Mucosa of descending colon (tissue), 3 donors: Measurements from ENCODE around the gene UBXN4. TPM values are rescaled to one million over a fixed set of nuclear protein-coding genes. Genes with fewer than 3 reads are reported as not detected.

Source experiments
- ATAC-seq: fragments of 200-7000 bp; cut with Tn5 transposase; one replicate; pipeline ENCODE4 v1.9.1; 2020; ENCODE audit warnings: mild to moderate bottlenecking, moderate library complexity
- DNase-seq, 3 donors: peaks; one replicate each; pipeline ENCODE4 v3.0.0-alpha.2; 2020
- H3K36me3 ChIP-seq: fragments of 200-600 bp; one replicate; pipeline ENCODE4 v1.8.0; 2021; ENCODE audit warnings: low read depth, mild to moderate bottlenecking
- H3K4me1 ChIP-seq: fragments of 200-600 bp; one replicate; pipeline ENCODE4 v1.8.0; 2021; ENCODE audit warnings: low read depth, mild to moderate bottlenecking
- H3K4me3 ChIP-seq: fragments of 200-600 bp; one replicate; pipeline ENCODE4 v1.8.0; 2021; ENCODE audit warnings: mild to moderate bottlenecking
- H3K9me3 ChIP-seq: fragments of 200-600 bp; one replicate; pipeline ENCODE4 v1.8.0; 2021; ENCODE audit warnings: mild to moderate bottlenecking
- intact Hi-C, 2 donors: fragments of 100-400 bp; cut with DNase I in 1 of 2; cut with micrococcal nuclease in 1 of 2; formaldehyde crosslinking; loops; one replicate each; pipeline versions ENCODE4 v1.11.0 to v1.11.1; 2022; cut with DNase I, micrococcal nuclease
- total RNA-seq, 3 donors: library from RNA; stranded (reverse); fragmentation: NEBNext Ultra II Directional in 2 of 3; extraction: Animal tissue kit (Norgen Biotek cat#: 25700) in 2 of 3; gene quantifications; one replicate each; pipeline versions ENCODE4 v1.2.1 to v1.2.4, GENCODE V29; 2021 to 2023
- TF ChIP-seq, protein P1 (sequence below): fragments of 200-600 bp; IDR thresholded peaks from one replicate; pipeline ENCODE4 v1.8.0; 2022; ENCODE audit warnings: antibody characterized with exemption, mild to moderate bottlenecking
- donor health status: DM: no; HTN: no; CAD: no; lungs with moderate emphysema.
- donor health status: DM: no; HTN: no; CAD: no.
- donor health status: DM: no; HTN: yes; CAD: no.

Gene UBXN4
- total RNA-seq, 3 donors from 2014 or later: 87.8 to 110 (median 94.9) TPM

DNA sequence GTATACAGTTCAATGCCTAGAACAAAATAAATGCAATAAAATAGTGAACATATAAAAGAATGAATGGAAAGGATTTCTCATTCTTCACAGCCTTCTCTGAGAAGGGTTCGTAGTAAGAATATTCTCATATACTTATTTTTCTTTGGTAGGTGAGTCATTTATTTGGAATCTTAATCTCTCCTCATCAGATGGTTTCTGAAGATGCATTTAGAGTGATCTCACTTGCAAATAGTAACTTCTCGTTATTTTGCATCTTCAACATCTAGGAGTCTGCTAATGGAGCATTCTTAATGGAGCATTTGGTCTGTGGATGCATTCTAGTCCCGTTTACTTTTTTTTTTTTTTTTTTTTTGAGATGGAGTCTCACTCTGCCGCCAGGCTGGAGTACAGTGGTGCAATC, 3.9 kb downstream of the UBXN4 start:
- intact Hi-C loops: no loop called here
- Histone ChIP-seq H3K4me1 (no peaks in the 10 kb centered on the region), H3K4me3 (no peak overlapping the region), H3K9me3 (no peaks in the 10 kb centered on the region), H3K36me3 (peaks cover 15% of the 10 kb centered on the region)
- TF ChIP-seq, protein P1, sequence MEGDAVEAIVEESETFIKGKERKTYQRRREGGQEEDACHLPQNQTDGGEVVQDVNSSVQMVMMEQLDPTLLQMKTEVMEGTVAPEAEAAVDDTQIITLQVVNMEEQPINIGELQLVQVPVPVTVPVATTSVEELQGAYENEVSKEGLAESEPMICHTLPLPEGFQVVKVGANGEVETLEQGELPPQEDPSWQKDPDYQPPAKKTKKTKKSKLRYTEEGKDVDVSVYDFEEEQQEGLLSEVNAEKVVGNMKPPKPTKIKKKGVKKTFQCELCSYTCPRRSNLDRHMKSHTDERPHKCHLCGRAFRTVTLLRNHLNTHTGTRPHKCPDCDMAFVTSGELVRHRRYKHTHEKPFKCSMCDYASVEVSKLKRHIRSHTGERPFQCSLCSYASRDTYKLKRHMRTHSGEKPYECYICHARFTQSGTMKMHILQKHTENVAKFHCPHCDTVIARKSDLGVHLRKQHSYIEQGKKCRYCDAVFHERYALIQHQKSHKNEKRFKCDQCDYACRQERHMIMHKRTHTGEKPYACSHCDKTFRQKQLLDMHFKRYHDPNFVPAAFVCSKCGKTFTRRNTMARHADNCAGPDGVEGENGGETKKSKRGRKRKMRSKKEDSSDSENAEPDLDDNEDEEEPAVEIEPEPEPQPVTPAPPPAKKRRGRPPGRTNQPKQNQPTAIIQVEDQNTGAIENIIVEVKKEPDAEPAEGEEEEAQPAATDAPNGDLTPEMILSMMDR: no peak
- ATAC-seq: no peak
- no peak for DNase-seq

DNA sequence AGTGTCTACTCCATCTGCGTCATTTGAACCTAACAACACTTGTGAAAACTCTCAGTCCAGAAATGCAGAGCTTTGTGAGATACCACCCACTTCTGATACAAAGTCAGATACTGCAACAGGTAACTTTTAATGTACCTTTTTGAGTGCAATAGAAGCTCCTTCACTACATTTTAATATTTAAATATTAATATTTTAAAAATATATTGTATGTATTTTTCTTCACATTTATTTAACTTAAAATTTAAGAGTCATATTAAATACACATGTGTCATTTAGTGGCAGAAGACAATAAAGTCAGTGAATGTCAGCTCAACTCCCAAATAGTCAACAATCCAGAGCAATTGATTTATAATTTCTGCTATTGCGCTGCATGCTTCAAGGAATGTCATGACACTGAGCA, 13.9 kb downstream of the UBXN4 start:
- TF ChIP-seq, protein P1: no peak
- intact Hi-C loops: no loop called here
- Histone ChIP-seq H3K9me3 (peaks cover 13% of the 10 kb centered on the region), H3K36me3 (peaks cover 17% of the 10 kb centered on the region), H3K4me1 (no peaks in the 10 kb centered on the region), H3K4me3 (no peak overlapping the region)
- no peak for DNase-seq
- no peak for ATAC-seq

DNA sequence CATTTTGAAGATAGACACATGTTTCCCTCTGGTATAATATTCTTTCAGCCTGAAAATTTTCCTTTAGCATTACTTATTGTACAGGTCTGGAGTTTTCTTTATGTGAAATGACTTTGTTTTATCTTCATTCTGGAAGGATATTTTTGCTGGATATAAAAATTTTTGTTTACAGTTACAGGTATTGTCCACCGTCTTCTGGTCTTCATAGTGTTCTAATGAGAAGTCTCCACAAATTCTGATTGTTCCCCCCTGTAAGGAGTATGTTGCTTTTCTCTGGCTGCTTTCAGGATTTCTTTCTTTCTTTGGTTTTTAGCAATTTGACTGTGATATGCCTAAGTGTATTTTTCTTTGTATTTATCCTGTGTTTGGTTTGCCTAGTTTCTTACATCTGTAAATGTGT, 15.0 kb downstream of the UBXN4 start:
- H3K9me3 ChIP-seq: peaks cover 13% of the 10 kb centered on the region
- peaks cover 20% of the 10 kb centered on the region for H3K36me3 ChIP-seq
- H3K4me1 ChIP-seq: no peaks in the 10 kb centered on the region
- no peak overlapping the region for H3K4me3 ChIP-seq
- ATAC-seq: no peak
- DNase-seq: no peak
- TF ChIP-seq, protein P1: no peak
- intact Hi-C loops: no loop called here

DNA sequence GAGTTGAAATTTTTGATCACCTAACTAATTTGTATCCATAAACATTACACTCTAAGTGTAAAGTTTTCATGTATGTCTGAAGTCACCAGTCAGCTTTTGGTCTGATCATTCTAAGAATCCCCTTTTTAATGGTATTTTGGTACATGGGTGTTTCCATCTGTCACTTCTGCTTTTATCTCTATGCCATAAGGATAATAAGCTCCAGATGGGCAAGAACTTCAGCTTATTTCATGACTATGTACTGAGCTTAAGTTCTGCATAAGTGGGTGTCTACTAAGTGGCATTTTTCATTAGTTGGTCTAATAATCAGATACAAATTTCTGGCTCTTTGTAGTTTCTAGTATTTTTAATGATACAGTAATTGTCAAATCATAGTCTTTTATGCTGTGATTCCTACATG, 20.4 kb downstream of the UBXN4 start:
- intact Hi-C loops: no loop called here
- no peak for ATAC-seq
- Histone ChIP-seq H3K36me3 (peaks cover 17% of the 10 kb centered on the region), H3K4me3 (no peak overlapping the region), H3K4me1 (no peaks in the 10 kb centered on the region), H3K9me3 (peaks cover 4% of the 10 kb centered on the region)
- TF ChIP-seq, protein P1: no peak
- DNase-seq: no peak

DNA sequence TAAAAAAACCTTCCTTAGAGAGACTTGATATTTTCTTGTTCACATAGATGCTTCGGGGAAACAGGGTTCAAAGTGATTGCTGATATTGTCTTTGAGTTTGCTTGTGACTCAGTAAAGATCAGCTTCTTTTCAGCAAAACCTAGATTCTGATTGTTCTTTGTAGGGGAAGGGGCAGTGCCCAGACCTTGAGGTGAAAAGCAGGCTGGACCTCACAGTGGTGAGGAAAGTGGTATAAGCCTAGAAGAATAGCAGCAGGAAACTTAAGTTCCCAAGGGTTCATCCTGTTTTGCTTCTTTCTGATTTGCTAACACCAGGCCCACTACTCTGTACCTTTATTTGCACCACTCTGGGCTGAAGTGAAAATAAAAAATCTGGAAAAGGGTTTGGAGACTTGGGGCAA, 20.9 kb downstream of the UBXN4 start:
- H3K9me3 ChIP-seq: no peaks in the 10 kb centered on the region
- H3K4me3 ChIP-seq: no peak overlapping the region
- DNase-seq: no peak
- no peaks in the 10 kb centered on the region for H3K4me1 ChIP-seq
- peaks cover 12% of the 10 kb centered on the region for H3K36me3 ChIP-seq
- ATAC-seq: no peak
- TF ChIP-seq, protein P1: no peak
- intact Hi-C loops: no loop called here

DNA sequence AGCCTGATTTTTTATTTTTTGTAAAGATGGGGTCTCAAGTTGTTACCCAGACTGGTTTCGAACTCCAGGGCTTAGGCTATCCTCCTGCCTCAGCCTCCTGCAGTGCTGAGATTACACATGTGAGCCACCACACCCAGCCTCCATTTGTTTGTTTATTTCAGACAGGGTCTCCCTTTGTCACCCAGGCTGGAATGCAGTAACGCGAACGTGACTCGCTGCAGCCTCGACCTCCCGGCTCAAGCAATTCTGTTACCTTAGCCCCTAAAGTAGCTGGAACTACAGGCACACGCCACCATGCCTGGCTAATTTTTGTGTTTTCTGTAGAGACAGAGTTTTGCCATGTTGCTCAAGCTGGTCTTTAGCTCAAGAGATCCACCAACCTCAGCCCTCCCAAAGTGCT, 27.2 kb downstream of the UBXN4 start:
- DNase-seq: no peak
- intact Hi-C loops: no loop called here
- TF ChIP-seq, protein P1: no peak
- Histone ChIP-seq H3K36me3 (peaks cover 9% of the 10 kb centered on the region), H3K4me1 (no peaks in the 10 kb centered on the region), H3K9me3 (no peaks in the 10 kb centered on the region), H3K4me3 (no peak overlapping the region)
- no peak for ATAC-seq
